Lung (tissue), 12 donors: ENCODE measurements around the gene AKR7A2. TPM values are rescaled to one million over a fixed set of nuclear protein-coding genes. Genes with fewer than 3 reads are reported as not detected.

Source experiments
- ATAC-seq: fragments of 200-7000 bp; cut with Tn5 transposase; one replicate; pipeline ENCODE4 v1.9.1; 2020; ENCODE audit warnings: moderate number of reproducible peaks; ENCODE audit not compliant: insufficient read depth, low FRiP score
- DNase-seq, 3 donors: peaks; one replicate each; pipeline ENCODE4 v3.0.0-alpha.2; 2013 to 2017
- H3K27ac ChIP-seq, 2 donors: one replicate each; pipeline ENCODE4 v1.5.1; 2013; ENCODE audit warnings: mild to moderate bottlenecking in 2 of 2, moderate library complexity in 2 of 2, control low read depth in 1 of 2, inconsistent platforms in 1 of 2, low read depth in 1 of 2, low read length in 1 of 2
- H3K27me3 ChIP-seq, 3 donors: one replicate each; pipeline ENCODE4 v1.5.1; 2013; ENCODE audit warnings: low read length in 2 of 3; ENCODE audit not compliant: control insufficient read depth in 3 of 3, insufficient read depth in 3 of 3
- H3K36me3 ChIP-seq, 4 donors: one replicate each; pipeline ENCODE4 v1.5.1; 2013; ENCODE audit warnings: low read length in 4 of 4, mild to moderate bottlenecking in 1 of 4, moderate library complexity in 1 of 4; ENCODE audit not compliant: control insufficient read depth in 4 of 4, insufficient read depth in 4 of 4
- H3K4me1 ChIP-seq, 5 donors: one replicate each; pipeline ENCODE4 v1.5.1; 2013; ENCODE audit warnings: low read length in 5 of 5, mild to moderate bottlenecking in 2 of 5, moderate library complexity in 1 of 5; ENCODE audit not compliant: control insufficient read depth in 5 of 5, insufficient read depth in 5 of 5
- H3K4me3 ChIP-seq: one replicate; pipeline ENCODE4 v1.5.1; 2013; ENCODE audit warnings: mild to moderate bottlenecking, control low read depth, moderate library complexity
- H3K9ac ChIP-seq, 2 donors: one replicate each; pipeline ENCODE4 v1.5.1; 2013; ENCODE audit warnings: low read length in 2 of 2, control low read depth in 1 of 2; ENCODE audit not compliant: insufficient read depth in 1 of 2
- H3K9me3 ChIP-seq, 4 donors: one replicate each; pipeline ENCODE4 v1.5.1; 2013; ENCODE audit warnings: low read length in 3 of 4, mild to moderate bottlenecking in 1 of 4, moderate library complexity in 1 of 4; ENCODE audit not compliant: control insufficient read depth in 4 of 4, insufficient read depth in 3 of 4
- WGBS, 2 donors: extraction: QIAGEN DNeasy Blood & Tissue Kit; methylation state at CpG; one replicate each; pipeline ENCODE4 v1.1.7; 2013; 5-methylcytosine and 5-hydroxymethylcytosine counted together
- polyA plus RNA-seq, 2 donors: library from polyadenylated mRNA; stranded (reverse); fragments of 200-250 nt; gene quantifications; one replicate each; pipeline ENCODE4 v1.2.1, GENCODE V29; 2013
- total RNA-seq, 2 donors: library from RNA; depleted of rRNA in 1 of 2; stranded (reverse); fragments of >200 nt in 1 of 2; gene quantifications; one replicate each; pipeline ENCODE4 v1.2.1, GENCODE V29; 2014 to 2021
- TF ChIP-seq, protein P1 (sequence below): IDR thresholded peaks from 2 replicates; pipeline ENCODE4 v1.5.1; 2012; ENCODE audit warnings: mild to moderate bottlenecking; ENCODE audit errors: control extremely low read depth, extremely low read depth
- donor health status: control.
- donor health status: control.
- donor health status: Bipolar disorder and iron deficiency.
- donor health status: healthy.
- donor health status: DM: yes; HTN: yes; CAD: no.

AKR7A2 gene
- total and polyA plus RNA-seq, 4 donors, result 15.3 to 54.0 (median 43.0) TPM

DNA sequence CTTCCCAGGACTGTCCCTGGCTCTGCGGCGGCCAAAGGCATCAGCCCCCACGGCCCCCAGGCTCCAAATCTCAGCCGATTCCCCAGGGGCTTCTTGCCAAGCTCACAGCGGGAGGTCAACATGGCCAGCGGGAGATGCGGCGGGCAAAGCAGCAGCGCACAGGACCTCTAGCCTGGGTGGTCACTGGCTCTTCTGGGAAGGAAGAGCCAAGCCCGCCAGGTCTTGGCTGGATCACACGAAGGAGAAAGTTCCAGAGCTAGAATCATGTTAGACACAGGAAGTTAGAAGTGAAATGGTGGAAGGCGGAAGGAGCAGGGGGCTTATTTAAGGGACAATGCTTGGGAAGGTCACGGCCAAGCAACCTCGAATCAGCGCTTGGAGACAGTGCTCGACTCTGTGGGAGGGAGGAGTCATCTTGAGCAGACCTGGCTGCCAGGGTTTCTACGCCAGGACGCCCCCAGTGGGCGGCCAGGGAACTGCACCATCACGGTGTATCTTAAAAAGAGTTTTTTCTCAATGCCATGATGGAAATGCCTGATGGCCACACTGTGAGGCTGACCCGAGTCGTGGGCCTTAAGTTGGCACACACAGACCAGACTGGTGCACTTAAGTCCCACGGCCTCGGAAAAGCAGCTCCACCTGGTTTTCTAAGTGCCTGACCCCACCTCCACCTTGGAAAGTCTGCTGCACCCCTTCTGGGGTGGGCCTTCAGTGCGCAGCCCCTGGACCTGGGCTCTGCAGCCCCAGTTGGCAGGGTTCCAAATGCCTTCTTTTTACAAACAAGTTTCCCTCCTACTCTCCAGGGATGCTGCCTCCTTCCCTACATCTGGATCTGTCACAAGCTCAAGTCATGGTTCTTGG is 29.5 kb upstream of the AKR7A2 start:
- H3K27me3 ChIP-seq, result no peaks in the 10 kb centered on the region
- no peak overlapping the region for H3K27ac ChIP-seq
- no peak overlapping the region for H3K4me3 ChIP-seq
- H3K4me1 ChIP-seq, result no peaks in the 10 kb centered on the region
- DNase-seq (peak; percentile 56 to 73 (median 70)), ATAC-seq (peak; percentile 71)
- peaks cover 9 to 53% (median 16%) of the 10 kb centered on the region in 4 donors for H3K36me3 ChIP-seq
- H3K9me3 ChIP-seq, result no peaks in the 10 kb centered on the region
- WGBS, 2 donors, result 65 to 68% methylated on average over 25 of the region's 25 CpGs
- no peak overlapping the region for H3K9ac ChIP-seq
- TF ChIP-seq, protein P1, sequence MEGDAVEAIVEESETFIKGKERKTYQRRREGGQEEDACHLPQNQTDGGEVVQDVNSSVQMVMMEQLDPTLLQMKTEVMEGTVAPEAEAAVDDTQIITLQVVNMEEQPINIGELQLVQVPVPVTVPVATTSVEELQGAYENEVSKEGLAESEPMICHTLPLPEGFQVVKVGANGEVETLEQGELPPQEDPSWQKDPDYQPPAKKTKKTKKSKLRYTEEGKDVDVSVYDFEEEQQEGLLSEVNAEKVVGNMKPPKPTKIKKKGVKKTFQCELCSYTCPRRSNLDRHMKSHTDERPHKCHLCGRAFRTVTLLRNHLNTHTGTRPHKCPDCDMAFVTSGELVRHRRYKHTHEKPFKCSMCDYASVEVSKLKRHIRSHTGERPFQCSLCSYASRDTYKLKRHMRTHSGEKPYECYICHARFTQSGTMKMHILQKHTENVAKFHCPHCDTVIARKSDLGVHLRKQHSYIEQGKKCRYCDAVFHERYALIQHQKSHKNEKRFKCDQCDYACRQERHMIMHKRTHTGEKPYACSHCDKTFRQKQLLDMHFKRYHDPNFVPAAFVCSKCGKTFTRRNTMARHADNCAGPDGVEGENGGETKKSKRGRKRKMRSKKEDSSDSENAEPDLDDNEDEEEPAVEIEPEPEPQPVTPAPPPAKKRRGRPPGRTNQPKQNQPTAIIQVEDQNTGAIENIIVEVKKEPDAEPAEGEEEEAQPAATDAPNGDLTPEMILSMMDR, result peak; percentile 54

DNA sequence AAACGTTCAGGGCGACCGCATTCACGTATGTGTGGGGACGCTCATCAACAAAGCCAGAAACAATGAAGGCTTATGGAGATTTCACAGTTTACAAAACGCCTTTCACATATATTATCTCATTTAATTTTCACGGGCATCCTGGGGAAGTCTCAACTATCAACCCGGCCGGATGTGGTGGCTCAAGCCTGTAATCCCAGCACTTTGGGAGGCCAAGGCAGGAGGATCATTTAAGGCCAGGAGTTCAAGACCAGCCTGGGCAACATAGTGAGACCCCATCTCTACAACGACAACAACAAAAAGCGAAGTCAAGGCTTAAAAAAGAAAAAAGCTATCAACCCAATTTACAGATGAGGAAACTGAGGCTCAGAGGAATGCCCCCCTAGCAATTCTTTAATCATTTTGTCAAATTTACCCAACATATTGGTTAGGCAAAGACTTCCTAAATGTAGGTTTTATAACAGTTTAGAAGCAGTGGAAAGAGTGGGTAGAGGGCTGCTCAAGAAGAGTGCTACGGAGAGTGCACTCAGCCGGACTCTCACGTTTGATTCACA is 28.5 kb upstream of the AKR7A2 start:
- Histone ChIP-seq H3K9ac (no peak overlapping the region), H3K4me3 (no peak overlapping the region), H3K36me3 (peaks cover 9 to 51% (median 16%) of the 10 kb centered on the region in 4 donors), H3K27me3 (no peaks in the 10 kb centered on the region), H3K9me3 (no peaks in the 10 kb centered on the region), H3K27ac (no peak overlapping the region), H3K4me1 (no peaks in the 10 kb centered on the region)
- DNase-seq (no peak), ATAC-seq (no peak)
- TF ChIP-seq, protein P1, result no peak
- WGBS, 2 donors, result 96 to 97% methylated on average over 14 of the region's 14 CpGs

DNA sequence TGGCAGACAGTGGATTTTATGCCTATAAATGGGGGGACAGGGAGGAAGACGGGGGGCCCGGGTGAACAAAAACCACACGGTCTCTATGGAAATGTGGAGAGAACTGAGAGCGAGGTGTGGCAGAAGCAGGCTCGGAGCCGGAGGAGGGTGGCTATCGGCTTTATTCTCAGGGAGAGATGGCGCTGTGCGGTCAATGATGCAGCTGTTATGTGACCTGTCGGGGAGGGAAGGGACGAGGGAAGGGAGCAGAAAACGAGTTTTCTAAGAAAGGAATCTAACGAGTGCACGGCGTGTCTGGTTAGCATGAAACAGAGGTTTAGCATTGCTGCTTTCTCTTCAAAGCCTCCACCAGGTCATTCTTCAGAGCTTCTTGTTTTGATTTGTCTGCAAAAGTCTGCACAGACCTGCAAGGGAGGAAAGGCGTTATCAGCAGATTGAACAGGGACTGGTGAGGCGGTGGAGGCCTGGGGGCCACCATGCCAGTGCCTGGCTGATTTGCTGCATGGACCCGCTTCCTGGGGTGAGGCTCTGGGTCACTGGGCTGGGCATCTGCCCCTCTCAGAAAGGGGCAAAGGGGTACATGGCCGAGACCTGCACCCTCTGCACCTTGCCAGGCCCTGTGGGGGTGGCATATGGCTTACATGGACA is 27.4 kb upstream of the AKR7A2 start:
- Histone ChIP-seq H3K27ac (no peak overlapping the region), H3K4me1 (no peaks in the 10 kb centered on the region), H3K27me3 (no peaks in the 10 kb centered on the region), H3K9me3 (no peaks in the 10 kb centered on the region), H3K4me3 (no peak overlapping the region), H3K9ac (no peak overlapping the region), H3K36me3 (peaks cover 7 to 42% (median 10%) of the 10 kb centered on the region in 4 donors)
- TF ChIP-seq, protein P1, result no peak
- DNase-seq (peak in 1 of 3 donors; percentile 29), ATAC-seq (no peak)
- WGBS, 2 donors, result 89 to 90% methylated on average over 19 of the region's 19 CpGs
